GM19035 (cell line): ENCODE results near the gene CORO2B.

Experiments used
- ATAC-seq: cut with Tn5 transposase; IDR thresholded peaks from one replicate; pipeline ENCODE4 v1.9.1; 2021; ENCODE audit not compliant: unreplicated experiment

The CORO2B gene

GRCh38 chr15:68695061-68695595 lies 116.3 kb downstream of the CORO2B start:
- ATAC-seq: no peak

DNA sequence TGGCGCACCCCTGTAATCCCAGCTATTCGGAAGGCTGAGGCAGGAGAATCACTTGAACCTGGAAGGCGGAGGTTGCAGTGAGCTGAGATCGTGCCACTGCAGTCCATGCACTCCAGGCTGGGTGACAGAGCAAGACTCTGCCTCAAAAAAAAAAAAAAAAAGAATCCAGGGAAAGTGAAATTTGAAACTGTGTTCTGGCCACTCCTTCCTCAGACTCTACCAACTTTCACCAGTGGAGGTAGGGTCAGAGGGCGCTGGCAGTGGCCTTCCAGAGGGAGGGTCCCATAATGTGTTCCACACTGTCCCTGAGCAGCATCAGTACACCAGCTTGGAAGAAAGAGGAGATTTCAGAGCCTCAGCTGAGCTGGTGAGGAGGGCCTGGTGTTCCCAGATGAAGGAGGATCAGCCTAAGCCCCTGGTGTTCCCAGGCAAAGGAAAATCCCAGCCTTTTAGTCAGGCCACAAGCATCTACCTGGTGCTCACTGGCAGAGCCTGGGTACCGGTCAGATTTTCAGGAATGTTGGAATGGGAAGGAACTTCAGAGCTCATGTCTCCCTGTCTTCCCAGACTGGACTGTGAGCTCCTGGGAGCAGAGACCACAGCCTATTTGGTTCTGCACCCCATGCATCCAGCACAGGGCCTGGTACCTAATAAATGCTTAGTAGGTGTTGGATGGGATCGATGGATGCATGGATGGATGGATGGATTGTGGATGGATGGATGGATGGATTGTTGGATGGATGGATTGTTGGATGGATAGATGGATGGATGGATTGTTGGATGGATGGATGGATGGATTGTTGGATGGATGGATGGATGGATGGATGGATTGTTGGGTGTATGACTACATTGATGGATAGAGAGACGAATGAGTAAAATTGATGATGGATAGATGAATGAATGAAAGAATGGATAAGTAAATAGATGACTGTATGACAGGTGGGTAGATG lies 117.9 kb downstream of the CORO2B start:
- no peak for ATAC-seq

DNA sequence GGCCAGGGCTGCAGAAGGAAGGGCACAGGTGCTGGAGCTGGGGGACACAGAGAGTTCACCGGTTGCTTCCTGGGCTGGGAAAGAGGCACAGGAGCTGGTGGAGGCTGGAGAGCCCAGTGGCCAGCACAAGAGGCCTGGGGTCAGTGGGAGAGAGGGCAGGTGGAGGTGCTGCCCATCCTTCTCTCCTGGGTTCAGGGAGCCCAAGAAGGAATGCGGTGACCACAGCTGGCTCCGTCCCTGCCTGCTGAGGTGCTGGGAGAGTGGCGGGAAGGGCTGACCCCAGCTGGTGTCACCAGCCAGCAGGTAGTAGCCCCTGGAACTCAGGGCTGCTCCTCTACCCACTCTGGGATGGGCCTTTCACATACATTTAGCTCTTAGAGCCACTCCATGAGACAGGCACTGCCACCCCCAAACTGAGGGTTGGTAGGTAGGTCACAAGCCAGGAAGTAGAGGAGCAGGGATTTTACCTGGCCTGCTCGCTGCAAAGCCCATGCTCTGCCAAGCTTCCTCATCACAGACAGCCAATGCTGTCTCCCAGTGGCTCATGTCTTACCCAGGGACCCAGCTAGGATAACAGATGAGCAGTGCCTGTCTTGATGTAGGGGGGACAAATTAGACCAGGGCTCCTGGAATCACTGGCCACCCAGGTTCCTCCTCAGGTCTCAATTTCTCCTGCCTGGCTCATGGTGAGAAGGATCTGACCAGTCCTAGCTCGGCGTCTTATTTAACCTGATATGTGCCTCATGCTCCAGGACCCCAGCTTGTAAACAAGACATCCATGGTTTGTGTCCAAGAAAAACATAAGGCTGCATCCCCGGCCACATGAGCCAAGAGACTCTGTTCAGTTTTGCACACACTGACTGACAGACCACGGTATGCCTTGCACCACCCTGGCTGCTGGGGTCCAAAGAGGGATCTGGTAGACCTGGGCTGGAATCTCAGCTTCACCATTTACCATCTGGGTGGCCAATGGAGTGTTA lies 119.2 kb downstream of the CORO2B start:
- ATAC-seq: no peak

- no peak for ATAC-seq
Measured at GRCh38 chr15:68698708-68699107, 119.9 kb downstream of the CORO2B start.

GRCh38 chr15:68699124-68699880 lies 120.5 kb downstream of the CORO2B start:
- no peak for ATAC-seq

DNA sequence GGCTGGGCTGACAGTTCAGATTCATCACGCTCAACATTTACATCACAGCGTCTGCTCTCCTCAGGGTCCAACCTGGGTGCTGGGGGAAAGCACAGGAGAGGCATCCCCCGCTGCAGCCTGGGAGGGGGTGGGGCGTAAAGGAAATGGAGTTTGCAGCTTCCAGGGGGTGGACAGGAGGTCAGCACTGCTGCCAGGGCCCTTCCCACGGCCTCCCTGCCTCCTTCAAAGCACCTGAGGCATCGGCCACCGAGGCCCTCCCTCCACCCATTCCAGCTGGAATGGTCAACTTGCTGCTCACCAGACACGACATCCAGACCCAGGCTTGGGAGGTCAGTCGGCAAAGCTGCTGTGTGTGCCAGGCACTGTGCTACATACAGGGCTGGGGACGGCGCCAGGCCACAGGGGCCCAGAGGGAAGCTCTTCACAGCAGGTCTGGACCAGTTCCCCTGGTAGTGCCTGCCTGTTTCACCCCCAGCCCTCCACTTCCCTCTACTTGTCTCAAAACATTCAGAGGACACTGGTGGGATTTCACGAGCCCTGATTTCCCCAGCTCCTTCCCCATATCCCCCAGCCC lies 121.2 kb downstream of the CORO2B start:
- ATAC-seq: no peak

GRCh38 chr15:68700455-68701123 lies 121.8 kb downstream of the CORO2B start:
- no peak for ATAC-seq

DNA sequence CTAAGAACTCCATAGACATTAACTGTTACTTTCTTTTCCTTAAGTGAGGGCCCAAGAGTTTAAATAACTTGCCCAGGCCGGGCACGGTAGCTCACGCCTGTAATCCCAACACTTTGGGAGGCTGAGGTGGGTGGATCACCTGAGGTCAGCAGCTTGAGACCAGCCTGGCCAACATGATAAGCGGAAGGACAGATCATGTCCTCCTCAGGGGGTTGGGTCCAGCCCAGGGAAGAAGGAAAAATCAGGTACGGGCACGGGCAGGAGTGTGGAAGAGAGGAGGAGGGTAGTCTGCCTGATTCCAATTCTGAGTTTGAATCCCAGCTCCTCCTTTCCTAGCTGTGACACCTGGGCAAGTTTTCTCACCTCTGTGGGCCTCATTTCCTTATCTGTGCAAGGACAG lies 123.1 kb downstream of the CORO2B start:
- ATAC-seq: no peak

DNA sequence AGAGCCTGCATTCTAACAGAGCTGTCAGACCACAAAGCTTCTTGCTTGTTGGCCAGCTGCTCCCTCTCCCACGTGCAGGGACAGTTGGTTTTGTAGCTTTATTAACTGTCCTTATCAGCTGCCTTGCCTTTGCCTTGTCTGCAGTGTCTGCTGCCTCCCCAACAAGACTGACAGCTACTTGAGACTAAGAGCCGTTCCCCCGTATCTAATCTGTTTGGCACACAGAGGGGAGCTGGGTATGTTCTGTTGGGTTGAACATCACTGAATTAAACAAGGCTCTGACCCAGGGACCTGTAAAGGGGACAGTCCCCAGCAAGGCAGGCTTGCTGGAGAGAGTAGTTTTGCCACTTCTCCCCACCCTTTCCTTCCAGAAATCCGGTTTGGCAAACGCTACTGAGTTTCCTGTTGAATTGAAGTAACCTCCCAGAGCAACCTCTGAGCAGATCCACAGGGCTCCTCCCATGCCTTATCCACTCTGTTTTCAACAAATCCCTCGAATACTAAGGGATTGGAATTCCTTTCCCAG lies 125.8 kb downstream of the CORO2B start:
- no peak for ATAC-seq

DNA sequence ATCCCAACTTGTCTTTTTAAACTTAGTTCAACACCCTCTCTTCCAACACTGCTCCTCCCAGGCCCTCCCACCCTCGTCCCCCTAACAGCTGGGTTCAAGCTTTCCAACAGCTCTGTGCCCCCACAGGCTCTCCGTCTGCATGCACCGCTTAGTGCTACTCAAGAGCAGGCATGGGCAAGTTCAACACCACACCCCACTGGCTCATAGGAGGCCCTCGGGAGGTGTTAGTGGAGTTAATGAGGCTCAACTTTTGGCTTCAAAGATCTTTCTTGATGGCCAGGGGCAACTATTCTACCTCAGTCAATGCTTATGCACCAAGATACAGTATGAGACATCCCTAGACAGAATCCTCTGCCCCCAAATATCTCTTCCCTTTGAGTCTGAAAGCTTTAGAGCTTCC lies 127.5 kb downstream of the CORO2B start:
- ATAC-seq: no peak

DNA sequence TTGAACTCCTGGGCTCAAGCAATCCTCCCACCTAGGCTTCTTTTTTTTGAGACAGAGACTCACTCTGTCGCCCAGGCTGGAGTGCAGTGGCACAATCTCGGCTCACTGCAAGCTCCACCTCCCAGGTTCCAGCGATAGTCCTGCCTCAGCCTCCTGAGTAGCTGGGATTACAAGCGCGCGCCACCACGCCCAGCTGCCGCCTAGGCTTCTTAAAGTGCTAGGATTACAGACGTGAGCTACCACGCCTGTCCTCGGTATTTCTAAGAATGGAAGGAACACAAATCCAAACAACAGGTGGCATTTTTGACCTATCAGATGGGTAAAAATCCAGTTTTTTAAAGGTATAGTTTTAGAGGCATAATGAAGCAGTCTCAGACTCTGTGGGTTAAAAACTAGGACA lies 128.1 kb downstream of the CORO2B start:
- ATAC-seq: no peak

GRCh38 chr15:68707386-68707785 lies 128.6 kb downstream of the CORO2B start:
- ATAC-seq: no peak

DNA sequence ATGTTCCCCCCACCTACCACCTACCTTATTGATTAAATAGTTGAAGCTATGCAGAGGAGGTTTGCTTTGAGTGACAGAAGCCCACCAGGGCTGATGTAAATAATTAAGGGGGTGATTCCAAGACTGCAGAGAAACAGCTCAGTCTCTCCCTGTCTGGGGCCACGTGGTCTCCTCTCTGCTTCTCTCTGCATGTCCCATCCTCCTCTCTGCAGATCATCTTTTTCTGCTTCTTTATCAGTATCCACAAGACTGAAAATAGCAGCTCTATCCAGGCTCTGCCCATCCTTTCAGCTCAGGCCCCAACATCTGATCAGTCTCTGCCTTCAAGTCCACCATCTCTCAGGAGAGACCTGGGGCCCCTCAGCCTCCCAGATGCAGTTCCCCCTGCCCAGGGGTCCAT lies 131.1 kb downstream of the CORO2B start:
- ATAC-seq: no peak

- no peak for ATAC-seq
Measured at GRCh38 chr15:68710536-68710935, 131.7 kb downstream of the CORO2B start.

- ATAC-seq: no peak
Measured at GRCh38 chr15:68711406-68711805, 132.6 kb downstream of the CORO2B start.

DNA sequence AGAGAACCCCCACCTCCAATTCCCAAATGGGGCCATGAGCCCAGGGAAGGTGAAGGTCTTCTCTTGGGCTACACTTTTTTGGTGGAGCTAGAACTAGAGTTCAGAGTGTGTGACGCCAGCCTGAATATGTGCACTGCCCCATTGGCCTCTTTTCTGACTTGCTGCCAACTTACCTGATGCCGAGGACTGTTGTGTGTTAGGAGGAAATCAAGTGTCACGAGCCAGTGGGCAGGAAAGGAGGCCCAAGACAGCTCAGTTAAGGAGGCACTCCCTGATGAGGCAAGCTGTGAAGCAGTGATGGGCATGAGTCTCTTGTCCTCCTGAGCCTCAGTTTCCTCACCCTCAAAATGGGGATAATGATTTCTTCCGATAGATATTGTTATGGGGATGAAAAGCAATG lies 134.1 kb downstream of the CORO2B start:
- no peak for ATAC-seq

GRCh38 chr15:68713874-68714273 lies 135.1 kb downstream of the CORO2B start:
- ATAC-seq: no peak

GRCh38 chr15:68715111-68715510 lies 136.3 kb downstream of the CORO2B start:
- ATAC-seq: no peak

DNA sequence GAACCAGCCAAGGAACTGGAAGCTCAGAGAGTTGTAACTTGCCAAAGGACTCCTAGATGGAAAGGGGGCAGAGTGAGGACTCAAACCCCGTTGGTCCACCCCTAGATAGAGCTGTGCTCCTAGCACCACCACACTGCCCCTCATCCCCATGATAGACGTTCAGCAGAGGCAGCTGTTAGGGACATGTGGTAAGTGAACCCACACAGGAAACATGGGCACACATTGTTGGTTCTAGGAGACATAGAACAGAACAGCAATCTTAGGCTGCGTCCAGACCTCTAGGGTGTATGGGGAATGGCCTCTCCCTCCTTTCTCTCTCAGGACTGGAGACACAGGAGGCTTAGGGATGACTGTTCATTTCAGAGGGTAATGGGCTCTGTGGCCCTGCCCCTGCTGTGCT lies 139.2 kb downstream of the CORO2B start:
- ATAC-seq: no peak

DNA sequence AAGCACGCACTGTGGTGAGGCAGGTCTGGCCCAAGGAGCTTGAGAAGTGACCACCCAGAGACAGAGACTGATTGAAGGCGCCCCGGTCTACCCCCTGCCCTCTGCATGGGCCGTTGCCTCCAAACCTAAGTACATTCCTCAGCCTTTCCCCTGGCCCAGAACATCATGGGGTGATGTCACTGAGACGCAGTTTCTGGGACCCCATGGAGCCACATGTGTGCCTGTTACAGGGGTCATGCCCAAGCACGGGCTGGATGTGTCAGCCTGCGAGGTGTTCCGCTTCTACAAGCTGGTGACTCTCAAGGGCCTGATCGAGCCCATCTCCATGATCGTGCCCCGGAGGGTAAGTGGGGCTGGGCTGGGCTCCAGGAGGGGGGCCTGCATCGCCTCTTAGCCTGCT lies 139.7 kb downstream of the CORO2B start:
- no peak for ATAC-seq
